HS-5 (cell line): ENCODE data around the gene HMCN1.
A peak's percentile ranks its signal among the peaks of the same experiment; 100 is the strongest.

Source experiments
- DNase-seq: peaks from one replicate; pipeline ENCODE4 v3.0.0-alpha.2; 2012; ENCODE audit warnings: low read depth

HMCN1 gene

GRCh38 chr1:185733818-185734735 lies at the start of gene HMCN1:
HMCN1 (plus strand) TSS chr1:185734391; CDS start chr1:185734780, 389 bp downstream.
- no peak for DNase-seq

- DNase-seq, result no peak
Observed at GRCh38 chr1:185686821-185687778, 47.1 kb upstream of the HMCN1 start.

DNA sequence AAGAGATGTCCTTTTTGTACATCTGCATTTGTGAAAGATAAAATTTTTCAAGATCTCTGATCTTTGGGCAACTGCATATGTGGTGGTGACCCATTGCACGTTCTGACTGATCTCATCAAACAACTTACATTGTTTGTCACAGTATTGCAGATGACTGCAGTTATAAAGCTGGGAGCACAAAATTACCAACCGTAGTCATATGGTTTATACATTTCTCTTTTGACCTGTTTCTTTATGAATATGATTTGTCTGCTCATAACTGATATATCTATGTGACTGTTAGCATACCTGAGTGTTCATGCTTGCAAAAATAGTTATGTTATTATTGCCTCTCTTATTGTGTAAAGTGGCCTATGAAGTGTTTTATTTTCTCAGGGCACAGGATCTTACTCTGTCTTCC lies 43.7 kb upstream of the HMCN1 start:
- no peak for DNase-seq

DNA sequence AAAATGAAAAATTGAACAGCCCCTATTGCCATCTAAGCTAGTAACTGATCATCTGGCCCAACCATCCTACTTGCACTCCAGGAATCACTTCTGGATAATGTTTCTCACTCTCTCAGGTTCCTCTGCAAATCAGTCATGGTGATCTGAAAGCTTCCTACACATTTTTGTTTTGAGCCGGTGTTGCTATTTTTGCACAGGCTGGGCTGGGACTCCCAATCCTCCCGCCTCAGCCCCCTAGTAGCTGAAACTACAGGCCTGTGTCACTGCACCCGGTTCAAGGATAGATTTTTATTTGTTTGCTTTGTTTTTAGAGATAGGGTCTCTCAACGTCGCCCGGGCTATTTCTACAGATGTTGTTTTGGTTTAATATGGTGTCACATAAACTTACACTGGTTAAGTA lies 40.5 kb upstream of the HMCN1 start:
- no peak for DNase-seq

DNA sequence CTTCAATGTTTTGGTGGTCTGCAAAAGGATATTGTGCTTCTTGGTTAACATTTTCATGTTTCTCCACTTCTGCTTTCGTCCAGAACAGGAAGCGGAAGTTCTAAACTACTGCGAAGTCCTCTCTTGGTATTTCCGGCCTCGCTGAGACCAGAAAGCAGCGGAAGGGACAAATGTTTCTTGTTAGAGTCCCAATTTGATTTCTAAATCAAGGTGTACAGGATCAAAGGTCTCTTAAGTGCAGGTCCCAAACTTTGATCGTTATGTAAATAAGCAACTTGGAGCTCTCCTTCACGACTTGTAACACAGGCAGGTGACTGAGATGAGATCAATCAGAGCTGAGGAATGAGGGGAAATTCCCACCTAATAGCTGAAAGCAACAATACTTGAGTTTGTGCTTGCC lies 40.1 kb upstream of the HMCN1 start:
- no peak for DNase-seq

DNA sequence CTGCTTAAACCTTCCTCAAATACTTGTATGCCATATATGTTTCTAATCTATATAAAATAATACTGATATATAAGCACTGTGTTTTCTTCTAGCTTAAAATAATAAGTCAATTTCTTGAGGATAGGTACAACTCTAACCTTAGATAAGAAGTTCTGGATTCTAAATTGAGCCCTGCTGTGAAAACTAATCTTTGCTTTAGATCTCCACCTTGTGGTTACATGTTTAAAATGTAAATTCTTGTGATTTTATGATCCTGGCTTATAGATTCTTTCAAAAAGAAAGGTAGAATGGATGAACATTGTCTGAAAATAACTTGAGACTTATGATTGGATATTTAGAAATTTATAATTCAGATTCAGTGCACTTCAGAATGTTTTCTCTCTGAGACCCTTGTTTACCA lies 38.9 kb upstream of the HMCN1 start:
- no peak for DNase-seq

GRCh38 chr1:185696422-185697150 lies 37.6 kb upstream of the HMCN1 start:
- DNase-seq, result no peak

DNA sequence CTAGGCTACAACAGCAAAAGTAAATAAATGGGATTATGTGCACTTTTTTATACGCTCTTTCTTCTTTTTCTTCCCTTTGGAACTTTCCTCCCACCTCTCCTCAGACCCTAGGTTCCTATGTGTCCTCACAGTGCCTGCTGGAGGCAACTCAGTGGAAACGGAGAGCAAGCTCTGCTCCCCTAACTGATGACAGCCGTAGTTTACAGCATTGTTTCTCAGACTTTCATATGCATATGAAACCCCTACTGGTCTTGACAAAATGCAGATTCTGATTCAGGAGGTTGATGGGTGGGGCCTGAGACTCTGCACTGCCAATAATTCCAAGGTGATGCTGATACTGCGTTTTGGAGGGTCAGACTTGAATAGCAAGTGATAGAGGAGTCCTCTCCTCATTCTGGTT lies 34.3 kb upstream of the HMCN1 start:
- no peak for DNase-seq

DNA sequence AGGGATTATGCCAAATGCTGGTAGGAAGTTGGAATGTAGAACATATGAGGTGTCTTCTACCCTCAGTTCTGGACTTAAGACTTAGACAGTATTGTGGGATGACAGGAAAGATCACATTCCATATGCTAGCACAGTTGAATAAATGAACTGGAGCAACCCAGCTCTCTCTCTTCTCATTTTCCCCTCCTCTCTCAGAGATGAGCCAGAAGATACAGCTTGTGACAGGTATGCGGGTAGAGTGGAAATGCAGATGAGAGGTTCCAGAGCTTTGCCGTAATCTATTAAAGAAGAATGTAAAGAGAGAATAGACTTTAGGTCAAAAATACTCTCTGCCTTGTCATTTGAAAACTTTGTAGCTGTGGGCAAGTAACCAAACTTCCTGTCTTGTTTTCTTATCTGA lies 32.5 kb upstream of the HMCN1 start:
- DNase-seq, result no peak

- DNase-seq, result no peak
Observed at GRCh38 chr1:185704181-185704580, 30.0 kb upstream of the HMCN1 start.

GRCh38 chr1:185716095-185716494 lies 18.1 kb upstream of the HMCN1 start:
- no peak for DNase-seq

DNA sequence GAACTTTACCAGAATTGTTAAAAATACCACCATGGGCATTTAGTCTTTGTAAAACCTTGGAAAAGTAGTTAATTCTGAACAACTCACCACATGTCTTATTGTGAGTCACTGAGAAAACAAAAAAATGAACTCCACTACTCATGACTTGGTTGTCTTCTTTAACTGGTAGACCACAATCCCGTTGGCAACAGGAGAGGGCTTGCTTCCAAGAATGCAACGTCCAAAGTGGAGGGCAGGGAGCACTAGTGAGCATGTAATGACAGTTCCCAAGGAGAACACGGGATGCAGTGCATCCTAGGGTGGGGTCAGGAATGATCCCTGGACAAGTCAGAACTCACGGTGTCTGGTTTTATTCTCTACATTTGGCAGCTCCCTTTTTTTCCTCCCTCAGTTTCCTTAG lies 15.2 kb upstream of the HMCN1 start:
- peak; percentile 74 for DNase-seq

DNA sequence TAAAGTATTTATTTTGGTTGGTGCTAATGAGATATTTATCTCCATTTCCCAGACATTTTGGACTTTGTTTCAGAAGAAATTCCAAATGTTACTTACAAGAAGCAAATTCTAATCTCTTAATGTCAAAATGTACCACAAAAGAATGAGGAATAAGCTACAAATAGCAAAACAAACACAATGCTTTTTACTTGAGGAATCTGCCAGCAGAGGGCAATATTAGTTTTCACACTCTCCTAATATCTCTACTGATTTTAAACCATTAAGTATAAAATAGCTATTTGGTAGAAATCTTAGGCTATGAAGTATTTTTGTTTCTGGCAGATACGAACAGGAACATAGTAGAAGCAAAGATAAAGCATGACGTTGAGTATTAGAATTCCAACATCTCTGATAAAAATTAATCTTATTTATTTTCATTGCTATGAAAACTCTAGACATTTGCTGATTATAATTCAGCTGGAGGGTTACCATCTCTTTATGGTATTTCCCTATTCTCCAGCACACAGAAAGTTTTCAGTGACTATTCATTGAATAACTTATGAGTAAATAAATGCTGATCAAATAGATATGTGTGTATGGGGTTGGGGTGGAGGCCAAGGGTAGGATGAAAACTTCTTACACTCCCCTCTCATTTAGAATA lies 13.4 kb upstream of the HMCN1 start:
- no peak for DNase-seq

DNA sequence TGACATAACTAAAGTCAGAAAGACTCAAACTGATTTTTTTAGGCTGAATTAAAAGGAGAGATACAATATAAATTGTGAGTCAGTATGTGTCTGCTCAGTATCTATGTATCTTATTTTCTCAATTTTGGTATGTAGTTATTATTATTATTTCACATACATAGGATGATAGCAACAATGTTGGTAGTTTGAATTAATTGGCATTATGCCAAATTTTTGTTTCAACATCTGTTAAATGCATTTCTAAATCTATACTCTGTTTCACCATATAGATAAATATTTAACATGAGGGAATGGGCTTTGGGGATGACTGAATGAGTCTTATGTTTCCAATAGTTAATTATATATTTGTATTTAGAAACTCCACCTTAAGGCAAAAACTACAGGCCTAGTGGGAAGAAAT lies 12.6 kb upstream of the HMCN1 start:
- DNase-seq, result no peak

DNA sequence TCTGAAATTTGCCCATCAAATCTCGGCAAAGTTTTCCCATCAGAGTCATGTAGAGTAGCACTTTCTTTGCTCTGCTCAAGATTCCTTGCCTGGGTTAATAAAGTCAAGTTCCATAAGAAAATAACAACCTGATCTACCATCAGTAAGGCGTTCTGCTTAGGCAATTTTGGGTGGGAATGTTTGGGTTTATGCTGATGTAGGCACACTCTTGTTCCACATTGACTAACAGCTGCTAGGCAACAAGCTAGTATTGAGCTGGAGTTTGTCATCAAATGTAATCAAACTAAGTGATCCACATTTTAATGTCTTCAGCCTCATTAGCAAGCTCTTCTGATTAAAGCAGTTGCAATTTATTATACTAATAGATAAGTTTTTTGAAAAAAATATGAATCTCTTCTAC lies 12.1 kb upstream of the HMCN1 start:
- DNase-seq, result no peak

- DNase-seq, result no peak
Observed at GRCh38 chr1:185727726-185728125, 6.5 kb upstream of the HMCN1 start.

DNA sequence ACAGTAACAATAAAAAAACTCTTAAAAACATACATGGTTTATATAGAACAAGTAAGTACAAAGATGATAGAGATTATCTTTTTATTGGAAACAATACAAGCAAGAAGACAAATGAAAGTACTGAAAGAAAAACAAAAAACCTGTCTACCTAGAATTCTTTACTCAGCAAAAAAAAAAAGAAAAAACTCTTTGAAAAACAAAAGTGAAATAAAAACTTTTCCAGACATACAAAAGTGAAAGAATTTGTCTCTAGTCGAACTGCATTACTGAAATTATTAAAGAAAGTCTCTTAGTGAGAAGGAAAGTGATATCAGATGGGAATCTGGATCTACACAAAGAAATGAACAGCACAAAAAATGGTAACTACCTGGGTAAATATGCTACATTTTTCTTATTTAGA lies 2.7 kb upstream of the HMCN1 start:
- DNase-seq, result no peak

DNA sequence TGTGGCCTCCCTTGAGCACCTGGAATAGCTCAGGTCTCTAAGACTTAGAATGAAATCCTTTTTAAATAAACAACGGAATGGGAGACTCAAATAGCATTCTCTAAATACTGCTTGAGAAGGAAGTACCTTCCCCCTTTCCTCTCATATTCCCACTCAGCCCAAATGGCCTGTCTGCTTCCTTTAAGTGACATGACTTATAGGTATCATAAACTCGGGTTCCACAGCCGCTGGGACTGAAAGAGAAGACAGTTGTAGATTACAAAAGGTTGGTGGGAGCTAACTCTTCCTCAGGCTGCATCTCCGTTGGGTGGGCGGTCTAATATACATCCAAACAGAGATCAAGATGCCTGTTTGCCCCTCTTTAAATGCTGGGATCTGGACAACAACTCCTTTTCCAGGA lies 1.2 kb upstream of the HMCN1 start:
- DNase-seq, result no peak

GRCh38 chr1:185734929-185735700 lies 924 bp downstream of the HMCN1 start:
- DNase-seq, result no peak

DNA sequence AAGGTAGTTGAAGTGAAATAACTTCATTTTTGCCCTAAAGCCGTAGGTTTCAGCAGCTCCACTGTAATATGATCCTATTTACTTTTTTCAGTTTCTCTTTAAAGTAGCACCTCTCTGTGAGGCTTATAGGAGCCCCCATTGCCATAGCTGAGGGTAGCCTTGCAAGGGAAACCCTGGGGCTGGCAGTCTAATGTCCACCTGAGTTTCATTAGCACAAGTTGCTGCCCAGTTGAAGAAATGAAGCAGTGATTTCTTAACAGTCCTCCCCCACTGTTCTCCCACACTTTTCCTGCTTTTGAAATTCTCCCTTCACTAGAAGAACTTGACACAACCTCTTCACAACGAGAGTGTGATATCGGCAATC lies 1.5 kb downstream of the HMCN1 start:
- DNase-seq, result no peak

DNA sequence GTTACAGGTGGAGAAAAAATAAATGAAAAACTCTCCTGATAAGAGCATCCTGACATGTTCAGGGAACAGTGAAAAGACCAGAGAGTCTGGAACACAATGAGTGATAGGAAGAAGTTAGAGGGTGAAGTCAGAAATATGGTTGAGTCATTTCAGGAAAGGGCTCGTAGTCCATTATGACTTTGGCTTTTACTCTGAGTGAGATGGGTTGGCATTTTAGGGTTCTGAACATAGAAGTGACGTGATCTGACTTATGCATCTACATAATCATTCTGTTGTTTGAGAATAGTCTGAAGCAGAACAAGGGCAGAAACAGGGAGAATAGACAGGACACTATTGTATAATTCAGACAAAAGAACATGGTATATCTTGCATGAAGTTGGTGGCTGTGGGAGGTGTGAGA lies 5.8 kb downstream of the HMCN1 start:
- DNase-seq, result no peak
